Measurements from ENCODE around the gene AKR1D1.

AKR1D1 gene

GRCh38 chr7:138138244-138138643 lies 62.0 kb downstream of the AKR1D1 start:
- TF ChIP-seq CREB1 (IDR thresholded peaks at IDR 0.05; ENCODE audit: low read depth) (no peak), ZBTB7A (IDR thresholded peaks at IDR 0.05; ENCODE audit: low read depth) (no peak)

GRCh38 chr7:138142583-138143201 lies 66.4 kb downstream of the AKR1D1 start:
- TF ChIP-seq TAF1 (IDR thresholded peaks at IDR 0.05; ENCODE audit: low read depth): no peak
- no peak for TF ChIP-seq EP300 (IDR thresholded peaks at IDR 0.05; ENCODE audit: borderline replicate concordance)
- no peak for TF ChIP-seq EGR1 (IDR thresholded peaks at IDR 0.05)
- TF ChIP-seq FOXM1 (IDR thresholded peaks at IDR 0.05; ENCODE audit: borderline replicate concordance, low read depth): no peak
- TF ChIP-seq RAD21 (IDR thresholded peaks at IDR 0.05; ENCODE audit: low read depth): no peak
- no peak for TF ChIP-seq MAX (IDR thresholded peaks at IDR 0.05)
- TF ChIP-seq TCF12 (IDR thresholded peaks at IDR 0.05; ENCODE audit: low read depth): no peak
- no peak for TF ChIP-seq CEBPB (IDR thresholded peaks at IDR 0.05)
- TF ChIP-seq USF1 (IDR thresholded peaks at IDR 0.05): no peak
- no peak for TF ChIP-seq NFIC (IDR thresholded peaks at IDR 0.05)
- no peak for TF ChIP-seq ZBTB7A (IDR thresholded peaks at IDR 0.05; ENCODE audit: low read depth)

GRCh38 chr7:138144958-138145357 lies 68.7 kb downstream of the AKR1D1 start:
- TF ChIP-seq TEAD4 (IDR thresholded peaks at IDR 0.05) (no peak), NFIC (IDR thresholded peaks at IDR 0.05) (no peak), CREB1 (IDR thresholded peaks at IDR 0.05; ENCODE audit: low read depth) (no peak), YY1 (IDR thresholded peaks at IDR 0.05; ENCODE audit: low read depth) (no peak), MAX (IDR thresholded peaks at IDR 0.05) (no peak), RAD21 (IDR thresholded peaks at IDR 0.05; ENCODE audit: low read depth) (no peak), TCF12 (IDR thresholded peaks at IDR 0.05; ENCODE audit: low read depth) (no peak), REST (IDR thresholded peaks at IDR 0.05; ENCODE audit: low read depth) (no peak)

- TF ChIP-seq EGR1 (IDR thresholded peaks at IDR 0.05): no peak
- no peak for TF ChIP-seq ZBTB7A (IDR thresholded peaks at IDR 0.05; ENCODE audit: low read depth)
- TF ChIP-seq EP300 (IDR thresholded peaks at IDR 0.05; ENCODE audit: borderline replicate concordance): no peak
- no peak for TF ChIP-seq TEAD4 (IDR thresholded peaks at IDR 0.05)
- no peak for TF ChIP-seq CEBPB (IDR thresholded peaks at IDR 0.05)
- TF ChIP-seq FOXM1 (IDR thresholded peaks at IDR 0.05; ENCODE audit: borderline replicate concordance, low read depth): no peak
- TF ChIP-seq REST (IDR thresholded peaks at IDR 0.05; ENCODE audit: low read depth): no peak
- TF ChIP-seq RAD21 (IDR thresholded peaks at IDR 0.05; ENCODE audit: low read depth): no peak
- TF ChIP-seq USF1 (IDR thresholded peaks at IDR 0.05): no peak
- TF ChIP-seq NFIC (IDR thresholded peaks at IDR 0.05): no peak
- TF ChIP-seq MAX (IDR thresholded peaks at IDR 0.05): no peak
- no peak for TF ChIP-seq TAF1 (IDR thresholded peaks at IDR 0.05; ENCODE audit: low read depth)
- no peak for TF ChIP-seq CREB1 (IDR thresholded peaks at IDR 0.05; ENCODE audit: low read depth)
- TF ChIP-seq YY1 (IDR thresholded peaks at IDR 0.05; ENCODE audit: low read depth): no peak
- TF ChIP-seq TCF12 (IDR thresholded peaks at IDR 0.05; ENCODE audit: low read depth): no peak
These were observed 75.7 kb downstream of the AKR1D1 start for GRCh38 chr7:138151731-138152577.

GRCh38 chr7:138154661-138155060 lies 78.4 kb downstream of the AKR1D1 start:
- TF ChIP-seq YY1 (IDR thresholded peaks at IDR 0.05; ENCODE audit: low read depth) (no peak), MAX (IDR thresholded peaks at IDR 0.05) (no peak), REST (IDR thresholded peaks at IDR 0.05; ENCODE audit: low read depth) (no peak), TCF12 (IDR thresholded peaks at IDR 0.05; ENCODE audit: low read depth) (no peak), EGR1 (IDR thresholded peaks at IDR 0.05) (no peak), TAF1 (IDR thresholded peaks at IDR 0.05; ENCODE audit: low read depth) (no peak), ZBTB7A (IDR thresholded peaks at IDR 0.05; ENCODE audit: low read depth) (no peak), EP300 (IDR thresholded peaks at IDR 0.05; ENCODE audit: borderline replicate concordance) (no peak), RAD21 (IDR thresholded peaks at IDR 0.05; ENCODE audit: low read depth) (no peak), USF1 (IDR thresholded peaks at IDR 0.05) (no peak), FOXM1 (IDR thresholded peaks at IDR 0.05; ENCODE audit: borderline replicate concordance, low read depth) (no peak), CREB1 (IDR thresholded peaks at IDR 0.05; ENCODE audit: low read depth) (no peak), NFIC (IDR thresholded peaks at IDR 0.05) (no peak), CEBPB (IDR thresholded peaks at IDR 0.05) (no peak)
